ENCODE measurements around the gene SMOC2.

GRCh38 chr6:168413018-168413720 is 27.8 kb upstream of the SMOC2 start:
- TF ChIP-seq CTCF (IDR thresholded peaks at IDR 0.05) (no peak), POLR2A (IDR thresholded peaks at IDR 0.05) (no peak)
